Measurements from ENCODE around the gene IRX4. TPM values are rescaled to one million over a fixed set of nuclear protein-coding genes. Genes with fewer than 3 reads are reported as not detected.

IRX4 gene
- total and polyA plus RNA-seq, 12 donors = 0.03 TPM; not detected in 11

- H3K27me3 ChIP-seq = peaks cover 90% of the 10 kb centered on the region
- TF ChIP-seq, protein P1, sequence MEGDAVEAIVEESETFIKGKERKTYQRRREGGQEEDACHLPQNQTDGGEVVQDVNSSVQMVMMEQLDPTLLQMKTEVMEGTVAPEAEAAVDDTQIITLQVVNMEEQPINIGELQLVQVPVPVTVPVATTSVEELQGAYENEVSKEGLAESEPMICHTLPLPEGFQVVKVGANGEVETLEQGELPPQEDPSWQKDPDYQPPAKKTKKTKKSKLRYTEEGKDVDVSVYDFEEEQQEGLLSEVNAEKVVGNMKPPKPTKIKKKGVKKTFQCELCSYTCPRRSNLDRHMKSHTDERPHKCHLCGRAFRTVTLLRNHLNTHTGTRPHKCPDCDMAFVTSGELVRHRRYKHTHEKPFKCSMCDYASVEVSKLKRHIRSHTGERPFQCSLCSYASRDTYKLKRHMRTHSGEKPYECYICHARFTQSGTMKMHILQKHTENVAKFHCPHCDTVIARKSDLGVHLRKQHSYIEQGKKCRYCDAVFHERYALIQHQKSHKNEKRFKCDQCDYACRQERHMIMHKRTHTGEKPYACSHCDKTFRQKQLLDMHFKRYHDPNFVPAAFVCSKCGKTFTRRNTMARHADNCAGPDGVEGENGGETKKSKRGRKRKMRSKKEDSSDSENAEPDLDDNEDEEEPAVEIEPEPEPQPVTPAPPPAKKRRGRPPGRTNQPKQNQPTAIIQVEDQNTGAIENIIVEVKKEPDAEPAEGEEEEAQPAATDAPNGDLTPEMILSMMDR (IDR thresholded peaks at IDR 0.05) = no peak
- no peak for TF ChIP-seq POLR2A (IDR thresholded peaks at IDR 0.05)
- no peak for DNase-seq
- WGBS, 4 donors = 0 to 23% (median 18%) methylated on average over 2 to 19 of the region's 19 CpGs
- no peaks in the 10 kb centered on the region for H3K36me3 ChIP-seq (replicated peaks in 1 of 2)
- peaks cover 0 to 23% of the 10 kb centered on the region in 2 donors for H3K4me1 ChIP-seq (replicated peaks in 1 of 2)
- H3K9me3 ChIP-seq (replicated peaks in 1 of 3) = no peaks in the 10 kb centered on the region
- intact Hi-C loops (cut with DNase I) = no loop called here
- no peak overlapping the region for H3K27ac ChIP-seq
- no peak overlapping the region for H3K4me3 ChIP-seq
Observed at GRCh38 chr5:1880377-1881025, 2.2 kb downstream of the IRX4 start.

- Histone ChIP-seq H3K9me3 (replicated peaks in 1 of 3) (no peaks in the 10 kb centered on the region), H3K36me3 (replicated peaks in 1 of 2) (no peaks in the 10 kb centered on the region), H3K4me1 (replicated peaks in 1 of 2) (peaks cover 0 to 24% of the 10 kb centered on the region in 2 donors), H3K4me3 (no peak overlapping the region), H3K27ac (no peak overlapping the region), H3K27me3 (peaks cover 91% of the 10 kb centered on the region)
- no peak for DNase-seq
- TF ChIP-seq, protein P1 (IDR thresholded peaks at IDR 0.05) = no peak
- TF ChIP-seq POLR2A (IDR thresholded peaks at IDR 0.05) = no peak
- intact Hi-C loops (cut with DNase I) = no loop called here
- WGBS, 4 donors = 10 to 31% (median 13%) methylated on average over 5 to 48 of the region's 48 CpGs
Observed at GRCh38 chr5:1879292-1880263, 3.1 kb downstream of the IRX4 start.

GRCh38 chr5:1878050-1878849, 4.5 kb downstream of the IRX4 start:
- H3K27me3 ChIP-seq = peaks cover 83% of the 10 kb centered on the region
- no peak for DNase-seq
- H3K4me3 ChIP-seq = no peak overlapping the region
- no peaks in the 10 kb centered on the region for H3K36me3 ChIP-seq (replicated peaks in 1 of 2)
- H3K9me3 ChIP-seq (replicated peaks in 1 of 3) = no peaks in the 10 kb centered on the region
- H3K27ac ChIP-seq = no peak overlapping the region
- TF ChIP-seq POLR2A (IDR thresholded peaks at IDR 0.05) = no peak
- TF ChIP-seq, protein P1 (IDR thresholded peaks at IDR 0.05) = no peak
- peaks cover 0 to 20% of the 10 kb centered on the region in 2 donors for H3K4me1 ChIP-seq (replicated peaks in 1 of 2)
- intact Hi-C loops (cut with DNase I) = no loop called here
- 2 to 10% (median 4%) methylated on average over 2 to 79 of the region's 79 CpGs for WGBS, 4 donors

Data from adrenal gland (tissue), 12 donors.